DOHH2 (cell line): ENCODE data around the gene MRTFA.

ENCODE experiments used
- EZH2phosphoT487 ChIP-seq: fragments of 200-600 bp; sonication (generic); IDR thresholded peaks from 2 replicates; pipeline ENCODE4 v1.6.1; 2017; ENCODE audit warnings: borderline replicate concordance, mild to moderate bottlenecking, antibody characterized with exemption, low read length, moderate library complexity, mixed read lengths
- TF ChIP-seq, protein P1 (sequence below): fragments of 200-600 bp; sonication (generic); IDR thresholded peaks from one replicate; pipeline ENCODE4 v1.5.1; 2014; ENCODE audit warnings: antibody characterized with exemption, mild to moderate bottlenecking, low read depth, low read length; ENCODE audit not compliant: poor library complexity, severe bottlenecking

DNA sequence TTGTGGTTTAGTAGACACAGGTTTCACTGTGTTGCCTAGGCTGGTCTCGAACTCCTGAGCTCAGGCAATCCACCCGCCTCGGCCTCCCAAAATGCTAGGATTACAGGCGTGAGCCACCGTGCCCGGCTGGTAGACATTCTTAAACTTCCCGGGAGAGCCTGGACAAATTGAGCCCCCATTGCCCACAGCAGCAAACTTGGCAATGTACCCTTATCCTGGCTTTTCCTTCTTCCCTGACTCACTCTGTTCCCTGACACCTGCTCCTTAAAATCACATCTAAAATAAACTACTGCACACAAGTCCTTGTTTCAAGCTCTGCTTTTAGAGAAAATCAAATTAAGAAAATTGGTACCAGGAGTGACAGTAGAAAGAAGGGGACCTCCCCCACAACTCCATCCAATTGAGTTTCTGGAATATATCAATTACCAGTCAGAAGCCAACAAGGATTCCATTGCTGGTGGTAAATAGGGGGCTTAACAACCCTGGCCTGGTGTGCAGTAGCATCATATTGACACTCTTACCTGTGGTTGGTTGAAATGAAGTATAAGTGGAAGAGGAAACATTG lies 35.4 kb upstream of the MRTFA start:
- TF ChIP-seq, protein P1, sequence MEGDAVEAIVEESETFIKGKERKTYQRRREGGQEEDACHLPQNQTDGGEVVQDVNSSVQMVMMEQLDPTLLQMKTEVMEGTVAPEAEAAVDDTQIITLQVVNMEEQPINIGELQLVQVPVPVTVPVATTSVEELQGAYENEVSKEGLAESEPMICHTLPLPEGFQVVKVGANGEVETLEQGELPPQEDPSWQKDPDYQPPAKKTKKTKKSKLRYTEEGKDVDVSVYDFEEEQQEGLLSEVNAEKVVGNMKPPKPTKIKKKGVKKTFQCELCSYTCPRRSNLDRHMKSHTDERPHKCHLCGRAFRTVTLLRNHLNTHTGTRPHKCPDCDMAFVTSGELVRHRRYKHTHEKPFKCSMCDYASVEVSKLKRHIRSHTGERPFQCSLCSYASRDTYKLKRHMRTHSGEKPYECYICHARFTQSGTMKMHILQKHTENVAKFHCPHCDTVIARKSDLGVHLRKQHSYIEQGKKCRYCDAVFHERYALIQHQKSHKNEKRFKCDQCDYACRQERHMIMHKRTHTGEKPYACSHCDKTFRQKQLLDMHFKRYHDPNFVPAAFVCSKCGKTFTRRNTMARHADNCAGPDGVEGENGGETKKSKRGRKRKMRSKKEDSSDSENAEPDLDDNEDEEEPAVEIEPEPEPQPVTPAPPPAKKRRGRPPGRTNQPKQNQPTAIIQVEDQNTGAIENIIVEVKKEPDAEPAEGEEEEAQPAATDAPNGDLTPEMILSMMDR = no peak
- no peak for TF ChIP-seq EZH2phosphoT487
